T-cell (primary cell): ENCODE measurements around the gene CYSTM1. TPM values are rescaled to one million over a fixed set of nuclear protein-coding genes. Genes with fewer than 3 reads are reported as not detected.

ENCODE experiments used
- ATAC-seq, 4 experiments: fragments of 200-7000 bp in 3 of 4; fragments of 150-1000 bp in 1 of 4; cut with Tn5 transposase; replicated peaks in 1 of 4; 1 replicate in 3 of 4; 2 replicates in 1 of 4; pipeline ENCODE4 v1.10.0; 2021; ENCODE audit warnings: moderate library complexity in 3 of 4, mild to moderate bottlenecking in 2 of 4, moderate number of reproducible peaks in 1 of 4
- CTCF ChIA-PET, 2 donors: fragments of 300-600 bp; sonication (Branson Sonifier 250); formaldehyde crosslinking; loops; one replicate each; lab custom pipeline; 2022; ENCODE audit warnings: antibody characterized with exemption in 2 of 2; lab: Charles Lee
- POLR2A ChIA-PET, 2 donors: fragments of 300-600 bp; sonication (Branson Sonifier 250); formaldehyde crosslinking; loops; one replicate each; lab custom pipeline; 2022; ENCODE audit warnings: antibody characterized with exemption in 2 of 2; lab: Charles Lee
- DNase-seq, 35 experiments: peaks; one replicate each; pipeline versions ENCODE4 v3.0.0 to v3.0.0-alpha.2; 2013 to 2023
- H3K27ac ChIP-seq: one replicate; pipeline ENCODE4 v1.5.1; 2013; ENCODE audit warnings: low read length
- H3K27me3 ChIP-seq, 2 experiments: replicated peaks in 1 of 2; 1 replicate in 1 of 2; 2 replicates in 1 of 2; pipeline versions ENCODE4 v1.6.1 to v1.7.0; 2013; ENCODE audit warnings: low read length in 1 of 2, mixed read lengths in 1 of 2; ENCODE audit not compliant: control insufficient read depth in 2 of 2, insufficient read depth in 2 of 2; ENCODE audit errors: extremely low read depth in 1 of 2
- H3K36me3 ChIP-seq, 2 donors: 1 replicate in 1 of 2; 2 replicates in 1 of 2; pipeline versions ENCODE4 v1.6.1 to v1.7.0; 2013; ENCODE audit warnings: low read length in 1 of 2; ENCODE audit not compliant: control insufficient read depth in 2 of 2, insufficient read depth in 1 of 2; ENCODE audit errors: extremely low read depth in 1 of 2
- H3K4me1 ChIP-seq, 2 experiments: 1 replicate in 1 of 2; 2 replicates in 1 of 2; pipeline versions ENCODE4 v1.6.1 to v1.7.0; 2013; ENCODE audit warnings: low read length in 2 of 2, mixed read lengths in 1 of 2; ENCODE audit not compliant: insufficient read depth in 2 of 2, control insufficient read depth in 1 of 2; ENCODE audit errors: extremely low read depth in 1 of 2
- H3K4me3 ChIP-seq, 2 donors: 1 replicate in 1 of 2; 2 replicates in 1 of 2; pipeline versions ENCODE4 v1.5.1 to v1.7.0; 2013; ENCODE audit warnings: mild to moderate bottlenecking in 2 of 2, low read length in 1 of 2, moderate library complexity in 1 of 2; ENCODE audit not compliant: control insufficient read depth in 1 of 2; ENCODE audit errors: extremely low read depth in 1 of 2
- H3K9me3 ChIP-seq: 2 replicates; pipeline ENCODE4 v1.7.0; 2013
- H3K27ac Mint-ChIP-seq, 2 donors: one replicate each; pipeline ENCODE4 v1.8.0; 2020 to 2021; ENCODE audit warnings: mild to moderate bottlenecking in 2 of 2, mixed read lengths in 2 of 2
- H3K27me3 Mint-ChIP-seq, 2 donors: one replicate each; pipeline ENCODE4 v1.8.0; 2021 to 2022; ENCODE audit warnings: mixed read lengths in 2 of 2
- H3K36me3 Mint-ChIP-seq: one replicate; pipeline ENCODE4 v1.8.0; 2021; ENCODE audit warnings: mixed read lengths
- H3K4me1 Mint-ChIP-seq, 3 donors: one replicate each; pipeline ENCODE4 v1.8.0; 2020 to 2022; ENCODE audit warnings: mixed read lengths in 3 of 3, mild to moderate bottlenecking in 1 of 3
- H3K4me3 Mint-ChIP-seq, 3 donors: one replicate each; pipeline ENCODE4 v1.8.0; 2020 to 2022; ENCODE audit warnings: mild to moderate bottlenecking in 3 of 3, mixed read lengths in 3 of 3, moderate library complexity in 3 of 3
- H3K9me3 Mint-ChIP-seq, 3 donors: one replicate each; pipeline ENCODE4 v1.8.0; 2020 to 2022; ENCODE audit warnings: mixed read lengths in 3 of 3
- WGBS: methylation state at CpG from one replicate; pipeline ENCODE4 v1.1.5; 2013; ENCODE audit warnings: missing lambda C conversion rate; ENCODE audit not compliant: insufficient coverage; 5-methylcytosine and 5-hydroxymethylcytosine counted together
- total RNA-seq, 35 experiments: library from RNA in 6 of 35; stranded (reverse) in 6 of 35; fragments of 120-200 nt in 1 of 35; gene quantifications; one replicate each; pipeline versions ENCODE4 v1.2.1 to v1.2.4 and lab custom pipeline; 2013 to 2026

The CYSTM1 gene
- total RNA-seq, 5 donors from 2014 or later (not counting 1 experiment from before 2014, with no cell fraction given) = 1.9 to 6.0 (median 5.0) TPM

DNA sequence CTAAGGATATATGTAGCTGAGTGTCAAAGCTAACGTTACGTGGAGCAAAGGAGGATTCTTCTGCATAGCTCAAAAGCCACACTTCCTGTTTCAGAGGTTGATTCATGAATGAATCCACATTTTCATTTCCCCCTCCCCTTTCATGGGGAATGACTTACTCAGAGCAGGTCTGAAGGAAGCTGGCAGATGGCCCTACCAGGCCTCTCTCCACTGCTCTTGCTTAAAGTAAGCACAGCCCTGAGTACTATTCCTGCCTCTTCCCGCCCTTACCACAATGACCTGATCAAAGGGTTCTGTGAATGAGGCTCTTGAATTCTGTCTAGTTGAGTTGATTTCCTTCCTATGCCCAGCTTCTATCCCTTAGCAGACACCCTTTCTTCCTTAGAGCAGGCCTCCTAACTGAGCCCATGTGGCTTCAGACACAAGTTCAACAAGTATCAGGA lies 43.0 kb upstream of the CYSTM1 start:
- no peaks in the 10 kb centered on the region for H3K9me3 ChIP-seq
- H3K27me3 ChIP-seq = no peaks in the 10 kb centered on the region
- Mint-ChIP-seq H3K27ac (peak overlapping the region in 1 of 2 donors; percentile 1), H3K27me3 (no peaks in the 10 kb centered on the region), H3K36me3 (no peaks in the 10 kb centered on the region), H3K4me1 (peaks cover 51 to 57% (median 56%) of the 10 kb centered on the region in 3 donors), H3K4me3 (peak overlapping the region in 1 of 3 donors; percentile 36), H3K9me3 (no peaks in the 10 kb centered on the region)
- H3K4me3 ChIP-seq = no peak overlapping the region
- ChIA-PET POLR2A (no interaction called here), CTCF (interaction anchor here (0.6 to 1.7 kb wide), 6 partner anchors 10 to 70 kb away, joined by 3 to 5 read pairs (median 4); no protein-coding TSS in a partner anchor)
- no peak overlapping the region for H3K27ac ChIP-seq
- DNase-seq (no peak), ATAC-seq (peak; percentile 34 to 77 (median 66))
- no CpG with 5 or more reads among the region's 3 CpGs for WGBS
- H3K36me3 ChIP-seq = no peaks in the 10 kb centered on the region
- H3K4me1 ChIP-seq = peaks cover 11 to 12% of the 10 kb centered on the region in 2 experiments

DNA sequence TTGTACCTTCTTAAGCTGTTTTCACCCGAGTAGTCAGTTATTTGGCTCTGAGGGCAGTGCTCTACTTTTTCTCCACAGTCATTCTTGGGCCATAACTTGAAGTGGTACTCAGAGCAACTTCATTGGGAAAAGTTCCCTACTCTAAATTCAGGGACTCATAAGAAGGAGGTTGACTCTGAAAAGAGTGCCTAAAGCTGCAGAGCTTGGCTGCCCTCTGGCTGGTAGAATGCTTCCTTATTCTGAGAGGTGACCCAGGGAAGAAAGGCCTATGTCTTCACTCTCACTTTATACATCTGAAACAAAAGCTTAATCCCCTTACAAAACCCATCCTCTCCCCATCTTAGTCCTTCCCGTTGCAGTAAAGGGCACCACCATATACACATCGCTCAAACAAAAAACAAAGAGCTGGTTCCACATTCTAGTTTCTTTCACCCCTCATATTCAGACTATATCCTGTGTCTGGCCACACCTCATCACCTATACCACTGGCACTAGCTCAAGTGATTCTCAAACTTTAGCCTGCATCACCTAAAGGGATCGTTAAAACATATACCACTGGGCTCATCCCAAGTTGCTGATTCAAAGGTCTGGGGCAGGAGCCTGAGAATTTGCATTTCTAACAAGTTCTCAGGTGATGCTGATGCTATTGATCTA lies 41.3 kb upstream of the CYSTM1 start:
- ChIA-PET POLR2A (interaction anchor here in 1 of 2 donors (0.6 kb wide), 1 partner anchor 52 kb away, joined by 3 read pairs; no protein-coding TSS in a partner anchor), CTCF (interaction anchor here (0.6 to 1.7 kb wide), 8 partner anchors 9 to 61 kb away, joined by 3 to 12 read pairs (median 3); partner anchors contain the start of gene PURA (in 1 of the 2))
- H3K9me3 ChIP-seq = no peaks in the 10 kb centered on the region
- DNase-seq (no peak), ATAC-seq (no peak)
- H3K36me3 ChIP-seq = no peaks in the 10 kb centered on the region
- Mint-ChIP-seq H3K27ac (no peak overlapping the region), H3K4me1 (peaks cover 52 to 53% (median 53%) of the 10 kb centered on the region in 3 donors), H3K36me3 (no peaks in the 10 kb centered on the region), H3K27me3 (no peaks in the 10 kb centered on the region), H3K9me3 (no peaks in the 10 kb centered on the region), H3K4me3 (no peak overlapping the region)
- H3K27me3 ChIP-seq = no peaks in the 10 kb centered on the region
- H3K4me3 ChIP-seq = no peak overlapping the region
- no peak overlapping the region for H3K27ac ChIP-seq
- peaks cover 11 to 12% of the 10 kb centered on the region in 2 experiments for H3K4me1 ChIP-seq
- 86% methylated on average over 3 of the region's 4 CpGs for WGBS

DNA sequence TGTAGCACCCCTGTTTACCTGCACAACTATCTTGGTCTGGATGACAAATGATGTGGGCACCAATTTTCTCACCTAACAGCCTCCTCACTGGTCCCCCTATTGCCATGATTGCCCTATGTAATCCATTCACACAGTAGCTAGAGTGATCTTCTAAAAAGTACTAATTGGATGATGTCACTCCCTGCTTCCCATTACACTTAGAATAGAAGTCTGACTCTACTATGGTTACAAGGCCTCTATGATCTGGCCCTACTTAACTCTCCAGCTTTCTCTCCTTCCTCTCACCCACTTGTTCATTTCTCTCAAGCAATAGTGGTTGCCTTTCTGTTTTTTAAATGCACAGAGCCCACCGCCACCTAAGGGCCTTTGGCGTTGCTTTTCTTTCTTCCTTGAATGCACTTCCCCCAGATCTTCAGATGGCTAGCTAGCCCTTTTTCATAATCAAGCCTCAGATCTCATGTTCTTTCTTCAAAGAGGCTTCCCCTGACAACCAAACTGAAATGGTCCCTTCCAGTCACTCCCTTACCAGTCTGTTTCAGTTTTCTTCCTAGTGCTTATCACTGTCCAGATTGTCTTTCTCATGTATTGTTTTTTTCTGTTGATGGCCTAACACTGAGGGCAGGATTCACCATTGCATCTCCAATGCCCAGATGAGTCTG lies 40.6 kb upstream of the CYSTM1 start:
- no peaks in the 10 kb centered on the region for H3K27me3 ChIP-seq
- H3K9me3 ChIP-seq = no peaks in the 10 kb centered on the region
- Mint-ChIP-seq H3K36me3 (no peaks in the 10 kb centered on the region), H3K27ac (no peak overlapping the region), H3K9me3 (no peaks in the 10 kb centered on the region), H3K27me3 (no peaks in the 10 kb centered on the region), H3K4me3 (no peak overlapping the region), H3K4me1 (peaks cover 52 to 53% (median 53%) of the 10 kb centered on the region in 3 donors)
- H3K4me1 ChIP-seq = peaks cover 11 to 12% of the 10 kb centered on the region in 2 experiments
- no peak for DNase-seq
- 86% methylated on average over 2 of the region's 2 CpGs for WGBS
- H3K36me3 ChIP-seq = no peaks in the 10 kb centered on the region
- no peak for ATAC-seq
- H3K27ac ChIP-seq = no peak overlapping the region
- ChIA-PET CTCF (interaction anchor here (0.5 to 1.6 kb wide), 6 partner anchors 9 to 62 kb away, joined by 3 to 12 read pairs (median 3); partner anchors contain the start of gene PURA (in 1 of the 2)), POLR2A (no interaction called here)
- no peak overlapping the region for H3K4me3 ChIP-seq

DNA sequence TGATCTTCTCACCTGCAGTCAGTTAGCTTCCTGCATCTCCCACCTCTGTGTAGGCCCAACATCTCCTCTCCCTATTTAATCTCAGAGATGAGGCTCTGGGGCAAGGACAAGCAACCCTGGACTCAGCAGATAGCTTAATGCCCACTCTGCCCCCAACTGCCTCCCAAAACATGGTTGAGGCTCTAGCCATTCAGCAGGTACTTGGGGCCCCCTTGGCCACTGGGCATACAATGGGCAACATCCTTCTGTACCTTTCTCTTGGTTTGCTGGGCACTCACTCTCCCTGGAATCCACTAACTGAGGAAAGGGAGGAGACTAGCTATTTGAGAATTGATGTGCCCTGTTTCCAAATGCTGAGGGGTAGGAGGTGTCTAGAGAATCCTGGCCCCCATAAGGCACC lies 39.9 kb upstream of the CYSTM1 start:
- H3K27ac Mint-ChIP-seq = no peak overlapping the region
- Histone ChIP-seq H3K36me3 (no peaks in the 10 kb centered on the region), H3K9me3 (no peaks in the 10 kb centered on the region), H3K4me1 (peaks cover 11 to 12% of the 10 kb centered on the region in 2 experiments), H3K4me3 (no peak overlapping the region), H3K27ac (no peak overlapping the region), H3K27me3 (no peaks in the 10 kb centered on the region)
- H3K4me3 Mint-ChIP-seq = no peak overlapping the region
- POLR2A ChIA-PET = no interaction called here
- H3K27me3 Mint-ChIP-seq = no peaks in the 10 kb centered on the region
- peaks cover 48 to 53% (median 52%) of the 10 kb centered on the region in 3 donors for H3K4me1 Mint-ChIP-seq
- no peak for DNase-seq
- no peak for ATAC-seq
- H3K9me3 Mint-ChIP-seq = no peaks in the 10 kb centered on the region
- CTCF ChIA-PET = interaction anchor here (0.5 to 1.5 kb wide), 2 partner anchors 9 to 43 kb away, joined by 4 to 6 read pairs; no protein-coding TSS in a partner anchor
- no peaks in the 10 kb centered on the region for H3K36me3 Mint-ChIP-seq

DNA sequence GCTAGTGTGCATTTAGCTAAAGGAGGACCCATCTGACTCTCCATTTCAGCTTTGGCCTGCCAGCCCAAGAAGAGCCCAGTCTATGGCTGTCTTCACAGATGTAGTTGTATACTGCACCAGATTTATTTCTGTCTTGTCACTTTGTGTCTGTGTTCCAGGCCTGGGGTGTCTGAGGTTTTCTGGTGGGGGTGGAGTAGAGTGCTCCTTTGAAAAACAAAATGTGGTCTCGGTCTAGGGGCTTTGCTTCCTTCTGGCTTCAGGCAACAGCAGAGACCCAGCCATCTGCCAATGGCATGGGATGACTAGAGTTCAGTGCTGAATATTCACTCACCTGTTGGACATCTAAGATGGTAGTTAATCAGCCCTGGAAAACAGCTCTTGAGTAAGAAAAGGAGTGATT lies 38.4 kb upstream of the CYSTM1 start:
- H3K27ac Mint-ChIP-seq = no peak overlapping the region
- ATAC-seq (no peak), DNase-seq (no peak)
- no peak overlapping the region for H3K4me3 Mint-ChIP-seq
- no peaks in the 10 kb centered on the region for H3K27me3 Mint-ChIP-seq
- H3K36me3 Mint-ChIP-seq = no peaks in the 10 kb centered on the region
- WGBS = 100% methylated on average over 1 of the region's 1 CpG
- H3K4me1 Mint-ChIP-seq = peaks cover 37 to 40% (median 39%) of the 10 kb centered on the region in 3 donors
- Histone ChIP-seq H3K9me3 (no peaks in the 10 kb centered on the region), H3K36me3 (no peaks in the 10 kb centered on the region), H3K4me1 (peaks cover 7% of the 10 kb centered on the region in 2 experiments), H3K27ac (no peak overlapping the region), H3K4me3 (no peak overlapping the region), H3K27me3 (no peaks in the 10 kb centered on the region)
- ChIA-PET CTCF (interaction anchor here (0.6 to 1.5 kb wide), 4 partner anchors 8 to 63 kb away, joined by 3 to 7 read pairs (median 4); no protein-coding TSS in a partner anchor), POLR2A (no interaction called here)
- no peaks in the 10 kb centered on the region for H3K9me3 Mint-ChIP-seq

DNA sequence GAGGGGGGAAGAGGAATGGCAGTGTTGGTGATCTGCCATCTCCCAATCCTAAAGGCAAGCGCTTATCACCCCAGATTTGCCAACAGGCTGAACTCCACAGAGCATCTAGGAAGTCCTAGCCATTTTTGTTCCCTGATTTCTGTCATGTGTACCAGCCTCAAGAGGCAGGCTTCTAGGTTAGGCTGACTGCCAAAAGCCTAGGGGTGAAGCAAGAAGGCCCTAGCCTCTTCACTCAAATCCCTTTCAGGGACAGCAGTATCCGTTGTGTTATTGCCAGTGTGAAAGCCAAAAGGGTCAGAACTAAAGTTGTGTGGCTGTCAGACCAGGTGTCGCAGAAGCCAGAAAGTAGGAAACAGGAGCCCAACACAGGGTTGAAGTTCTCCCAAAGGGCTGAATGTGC lies 34.6 kb upstream of the CYSTM1 start:
- Histone ChIP-seq H3K27me3 (peaks cover 0 to 12% of the 10 kb centered on the region in 2 experiments), H3K4me3 (no peak overlapping the region), H3K9me3 (no peaks in the 10 kb centered on the region), H3K4me1 (peaks cover 0 to 13% of the 10 kb centered on the region in 2 experiments), H3K27ac (no peak overlapping the region), H3K36me3 (no peaks in the 10 kb centered on the region)
- POLR2A ChIA-PET = no interaction called here
- no peaks in the 10 kb centered on the region for H3K36me3 Mint-ChIP-seq
- H3K27ac Mint-ChIP-seq = no peak overlapping the region
- no peak for DNase-seq
- peaks cover 21 to 29% (median 28%) of the 10 kb centered on the region in 3 donors for H3K4me1 Mint-ChIP-seq
- no peak overlapping the region for H3K4me3 Mint-ChIP-seq
- 100% methylated on average over 1 of the region's 3 CpGs for WGBS
- no peak for ATAC-seq
- H3K27me3 Mint-ChIP-seq = peaks cover 7 to 9% of the 10 kb centered on the region in 2 donors
- no peaks in the 10 kb centered on the region for H3K9me3 Mint-ChIP-seq
- CTCF ChIA-PET = no interaction called here
